Omental fat pad (tissue), 4 donors: Measurements from ENCODE around the gene XCR1. TPM values are rescaled to one million over a fixed set of nuclear protein-coding genes. Genes with fewer than 3 reads are reported as not detected.

Experiments used
- ATAC-seq: fragments of 150-250 bp; one replicate; pipeline ENCODE4 v1.9.1; 2016; ENCODE audit warnings: mild to moderate bottlenecking, moderate library complexity; ENCODE audit not compliant: low FRiP score
- DNase-seq: peaks from one replicate; pipeline ENCODE4 v3.0.0-alpha.2; 2019; ENCODE audit warnings: low spot score
- total RNA-seq, 4 donors: library from RNA; depleted of rRNA; stranded (reverse); fragments of >200 nt; gene quantifications; one replicate each; pipeline ENCODE4 v1.1.0, GENCODE V29; 2016
- TF ChIP-seq, protein P1 (sequence below), 3 donors: fragments of 450-650 bp; IDR thresholded peaks; one replicate each; pipeline ENCODE4 v1.5.1; 2016 to 2017; ENCODE audit warnings: antibody characterized with exemption in 3 of 3, mild to moderate bottlenecking in 3 of 3, moderate library complexity in 2 of 3

XCR1 gene, protein sequence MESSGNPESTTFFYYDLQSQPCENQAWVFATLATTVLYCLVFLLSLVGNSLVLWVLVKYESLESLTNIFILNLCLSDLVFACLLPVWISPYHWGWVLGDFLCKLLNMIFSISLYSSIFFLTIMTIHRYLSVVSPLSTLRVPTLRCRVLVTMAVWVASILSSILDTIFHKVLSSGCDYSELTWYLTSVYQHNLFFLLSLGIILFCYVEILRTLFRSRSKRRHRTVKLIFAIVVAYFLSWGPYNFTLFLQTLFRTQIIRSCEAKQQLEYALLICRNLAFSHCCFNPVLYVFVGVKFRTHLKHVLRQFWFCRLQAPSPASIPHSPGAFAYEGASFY
- under 1 TPM in 3 of 4 donors, not detected in 1; 0.06 to 0.12 (median 0.09) TPM for total RNA-seq

DNA sequence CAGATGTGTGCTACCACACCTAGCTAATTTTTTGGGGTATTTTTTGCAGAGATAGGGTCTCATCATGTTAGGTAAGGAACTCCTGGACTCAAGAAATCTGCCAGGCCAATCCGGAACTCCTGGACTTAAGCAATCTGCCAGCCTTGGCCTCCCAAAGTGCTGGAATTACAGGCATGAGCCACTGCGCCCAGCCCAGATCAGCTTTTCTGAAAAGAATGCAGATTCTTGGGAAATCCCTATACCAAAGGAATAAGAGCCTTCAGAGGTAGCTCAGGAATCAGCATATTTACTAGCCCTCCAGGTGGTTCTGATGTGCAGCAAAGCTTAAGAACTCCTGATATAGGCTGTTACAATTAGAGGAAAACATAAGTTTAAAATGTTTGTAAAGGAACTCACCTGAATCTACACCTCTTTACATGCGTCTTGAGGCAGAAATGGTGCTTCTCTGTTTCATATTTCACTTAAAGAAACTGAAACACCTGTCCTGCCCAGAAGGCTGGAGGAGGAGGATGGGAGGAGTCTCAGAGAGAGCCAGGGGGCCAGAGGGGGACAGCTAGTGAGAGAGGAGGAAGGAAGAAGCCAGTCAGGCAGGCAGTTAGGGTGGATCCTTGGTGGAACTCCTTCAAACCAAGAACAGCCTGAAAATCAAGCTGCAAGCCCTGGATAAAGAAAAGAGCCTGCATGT, at the start of gene XCR1:
Gene XCR1 (minus strand): TSS at position 463 of the 685 bp plus-strand sequence. CDS start 5,536 bp downstream, outside the sequence.
- DNase-seq: no peak
- TF ChIP-seq, protein P1, sequence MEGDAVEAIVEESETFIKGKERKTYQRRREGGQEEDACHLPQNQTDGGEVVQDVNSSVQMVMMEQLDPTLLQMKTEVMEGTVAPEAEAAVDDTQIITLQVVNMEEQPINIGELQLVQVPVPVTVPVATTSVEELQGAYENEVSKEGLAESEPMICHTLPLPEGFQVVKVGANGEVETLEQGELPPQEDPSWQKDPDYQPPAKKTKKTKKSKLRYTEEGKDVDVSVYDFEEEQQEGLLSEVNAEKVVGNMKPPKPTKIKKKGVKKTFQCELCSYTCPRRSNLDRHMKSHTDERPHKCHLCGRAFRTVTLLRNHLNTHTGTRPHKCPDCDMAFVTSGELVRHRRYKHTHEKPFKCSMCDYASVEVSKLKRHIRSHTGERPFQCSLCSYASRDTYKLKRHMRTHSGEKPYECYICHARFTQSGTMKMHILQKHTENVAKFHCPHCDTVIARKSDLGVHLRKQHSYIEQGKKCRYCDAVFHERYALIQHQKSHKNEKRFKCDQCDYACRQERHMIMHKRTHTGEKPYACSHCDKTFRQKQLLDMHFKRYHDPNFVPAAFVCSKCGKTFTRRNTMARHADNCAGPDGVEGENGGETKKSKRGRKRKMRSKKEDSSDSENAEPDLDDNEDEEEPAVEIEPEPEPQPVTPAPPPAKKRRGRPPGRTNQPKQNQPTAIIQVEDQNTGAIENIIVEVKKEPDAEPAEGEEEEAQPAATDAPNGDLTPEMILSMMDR (IDR thresholded peaks at IDR 0.05): no peak
- no peak for ATAC-seq

DNA sequence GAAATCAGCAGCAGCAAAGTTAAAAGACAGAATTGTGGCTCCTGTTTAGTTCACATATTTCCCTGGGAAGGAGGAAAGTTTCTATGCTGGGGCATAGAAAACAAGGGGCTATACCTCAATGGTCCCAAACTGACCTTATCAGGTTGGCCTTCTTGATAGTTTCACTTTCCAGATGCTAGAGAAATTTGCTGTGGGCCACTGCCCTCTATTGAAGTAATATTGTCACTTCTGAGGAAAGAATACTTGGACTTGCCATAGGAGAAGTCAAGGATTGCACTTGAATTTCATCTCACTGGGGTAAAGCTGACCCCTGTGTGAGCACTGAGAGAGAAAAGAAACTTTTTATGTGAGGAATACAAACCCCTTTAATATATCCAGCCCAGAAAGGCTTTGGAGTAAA, 49.3 kb upstream of the XCR1 start:
- ATAC-seq (no peak), DNase-seq (no peak)
- TF ChIP-seq, protein P1 (IDR thresholded peaks at IDR 0.05): no peak

- DNase-seq (no peak), ATAC-seq (no peak)
- TF ChIP-seq, protein P1 (IDR thresholded peaks at IDR 0.05): no peak
Observed at GRCh38 chr3:46075816-46076215, 48.5 kb upstream of the XCR1 start.

DNA sequence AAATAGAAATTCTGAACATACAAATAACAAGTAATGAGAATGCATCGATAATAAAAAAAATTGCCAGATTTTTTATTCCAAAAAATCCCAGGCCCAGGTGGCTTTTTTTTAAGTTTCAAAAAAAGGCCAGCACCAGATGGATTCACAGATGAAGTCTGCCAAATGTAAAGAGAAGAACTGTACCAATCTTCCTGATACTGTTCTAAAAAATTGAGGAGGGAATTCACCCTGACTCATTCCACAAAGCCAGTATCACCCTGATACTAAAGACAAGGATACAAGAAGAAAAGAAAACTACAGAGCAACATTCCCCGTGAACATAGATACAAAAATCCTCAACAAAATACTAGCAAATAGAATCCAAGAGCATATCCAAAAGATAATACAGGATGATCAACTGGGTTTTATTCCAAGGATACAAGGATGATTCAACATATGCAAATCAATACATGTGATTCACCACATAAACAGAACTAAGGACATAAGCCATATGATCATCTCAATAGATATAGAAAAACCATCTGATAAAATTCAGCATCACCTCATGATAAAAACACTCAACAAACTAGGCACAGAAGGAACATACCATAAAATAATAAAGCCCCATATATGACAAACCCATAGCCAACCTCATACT, 44.1 kb upstream of the XCR1 start:
- ATAC-seq (no peak), DNase-seq (no peak)
- TF ChIP-seq, protein P1 (IDR thresholded peaks at IDR 0.05): no peak

- TF ChIP-seq, protein P1 (IDR thresholded peaks at IDR 0.05): no peak
- ATAC-seq: no peak
- DNase-seq: no peak
Observed at GRCh38 chr3:46070595-46071093, 43.4 kb upstream of the XCR1 start.

DNA sequence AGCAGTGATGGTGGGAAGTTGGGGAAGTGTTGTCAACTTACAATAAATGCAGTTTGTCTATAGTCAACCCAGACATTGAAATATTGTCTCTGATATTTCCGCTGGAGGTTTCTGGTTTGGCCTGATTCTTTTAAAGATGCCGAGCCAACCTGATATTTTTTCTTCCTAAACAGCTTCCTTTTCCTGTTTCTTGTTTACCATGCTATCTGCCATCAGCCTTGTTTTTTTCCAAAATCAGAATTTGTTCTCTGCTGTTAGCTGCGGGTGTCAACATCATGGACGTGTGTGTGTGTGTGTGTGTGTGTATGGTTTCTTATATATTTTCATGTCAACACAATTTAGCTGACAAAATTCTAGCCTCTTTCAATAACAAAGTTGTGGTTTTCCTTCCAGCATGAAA, 41.2 kb upstream of the XCR1 start:
- DNase-seq (no peak), ATAC-seq (no peak)
- TF ChIP-seq, protein P1 (IDR thresholded peaks at IDR 0.05): no peak
